ENCODE data around the gene ZMYND8. TPM values are rescaled to one million over a fixed set of nuclear protein-coding genes. Genes with fewer than 3 reads are reported as not detected.

ZMYND8 gene
- total and polyA plus RNA-seq, 2 of the 8 experiments (the other 6 are each of a cell fraction or from before 2014, with no cell fraction given), result 50.5 to 163 TPM

DNA sequence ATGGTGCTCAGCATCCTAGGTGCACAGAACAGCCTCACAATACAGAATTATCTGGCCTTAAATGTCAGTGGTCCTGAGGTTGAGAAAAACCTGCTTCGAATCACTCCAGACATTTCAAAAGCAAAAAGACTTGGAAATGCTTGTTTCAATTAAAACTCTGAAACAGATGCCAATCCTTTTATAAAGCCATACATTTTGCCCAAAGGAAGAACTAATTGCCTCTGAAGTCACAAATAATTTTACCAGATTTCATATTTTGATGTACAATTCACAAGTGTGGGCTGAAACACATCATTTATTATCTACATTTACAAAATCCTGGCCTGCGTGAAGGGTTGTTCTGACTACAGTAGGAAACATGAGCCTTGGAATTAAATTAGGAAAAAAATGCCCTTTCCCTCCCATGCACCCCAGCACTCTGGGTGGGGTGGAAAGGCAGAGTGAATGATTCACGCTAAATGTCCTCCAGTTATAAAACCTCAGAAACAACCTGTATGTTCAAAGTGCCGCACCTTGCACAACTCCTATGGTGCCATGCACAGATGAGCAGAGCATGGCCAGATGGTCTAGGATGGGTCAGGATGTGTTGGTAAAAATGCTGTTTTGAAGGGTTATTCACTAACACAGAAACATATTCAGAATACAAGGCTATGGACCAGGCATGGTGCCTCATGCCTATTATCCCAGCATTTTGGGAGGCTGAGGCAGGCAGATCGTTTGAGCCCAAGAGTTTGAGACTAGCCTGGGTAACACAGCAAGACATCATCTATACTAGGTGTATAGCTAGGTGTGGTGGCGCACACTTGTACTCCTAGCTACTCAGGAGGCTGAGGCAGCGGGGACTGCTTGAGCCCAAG lies 87.0 kb downstream of the ZMYND8 start (continued):
- TF ChIP-seq CHD7 (IDR thresholded peaks at IDR 0.05; ENCODE audit: insufficient replicate concordance, low read length), result no peak
- TF ChIP-seq BCL11A (IDR thresholded peaks at IDR 0.05; ENCODE audit: low read depth in 2 of 2, low read length in 2 of 2), result no peak
- no peak for TF ChIP-seq E2F6 (IDR thresholded peaks at IDR 0.05)
- no peak for TF ChIP-seq SIN3A (conservative IDR thresholded peaks at IDR 0.05 in 1 of 2, IDR thresholded peaks at IDR 0.05 in 1 of 2; ENCODE audit: low read depth in 1 of 2, low read length in 2 of 2)
- no peak for TF ChIP-seq USF2 (IDR thresholded peaks at IDR 0.05; ENCODE audit: low read length)
- TF ChIP-seq KDM5A (IDR thresholded peaks at IDR 0.05; ENCODE audit: low read length), result no peak
- 0 out of 2 replicates have a peak, but pooled peaks have one; percentile 11 for TF ChIP-seq POLR2AphosphoS5 (IDR thresholded peaks at IDR 0.05; ENCODE audit: low read depth, low read length)

Data from H1 (cell line).